Tibial nerve (tissue), 4 donors: Measurements from ENCODE around the gene SMIM10L2A.

ENCODE experiments used
- EP300 ChIP-seq, 2 donors: sonication (generic); formaldehyde crosslinking; IDR thresholded peaks; one replicate each; pipeline ENCODE4 v1.6.1; 2017; ENCODE audit warnings: antibody characterized with exemption in 2 of 2, mild to moderate bottlenecking in 1 of 2
- POLR2A ChIP-seq, 2 donors: fragments of 450-650 bp; IDR thresholded peaks; one replicate each; pipeline ENCODE4 v1.6.1; 2017; ENCODE audit warnings: antibody characterized with exemption in 2 of 2, mild to moderate bottlenecking in 2 of 2, moderate library complexity in 2 of 2
- TF ChIP-seq, protein P1 (sequence below), 5 experiments: fragments of 200-600 bp in 3 of 5; fragments of 450-650 bp in 2 of 5; sonication (generic) in 3 of 5; IDR thresholded peaks; one replicate each; pipeline ENCODE4 v1.5.1; 2016 to 2019; ENCODE audit warnings: antibody characterized with exemption in 5 of 5, mild to moderate bottlenecking in 3 of 5, moderate library complexity in 2 of 5

DNA sequence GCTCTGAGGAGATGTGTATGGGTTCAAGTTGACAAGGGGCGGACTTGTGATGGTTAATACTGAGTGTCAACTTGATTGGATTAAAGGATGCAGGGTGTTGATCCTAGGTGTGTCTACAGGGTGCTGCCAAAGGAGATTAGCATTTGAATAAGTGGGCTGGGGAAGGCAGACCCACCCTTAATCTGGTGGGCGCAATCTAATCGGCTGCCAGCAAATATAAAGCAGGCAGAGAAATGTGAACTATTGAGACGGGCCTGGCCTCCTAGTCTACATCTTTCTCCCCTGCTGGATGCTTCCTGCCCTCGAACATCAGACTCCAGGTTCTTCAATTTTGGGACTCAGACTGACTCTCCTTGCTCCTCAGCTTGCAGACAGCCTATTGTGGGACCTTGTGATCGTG, 26.7 kb upstream of the SMIM10L2A start:
- TF ChIP-seq EP300 (IDR thresholded peaks at IDR 0.05) (no peak), POLR2A (IDR thresholded peaks at IDR 0.05) (no peak)
- TF ChIP-seq, protein P1, sequence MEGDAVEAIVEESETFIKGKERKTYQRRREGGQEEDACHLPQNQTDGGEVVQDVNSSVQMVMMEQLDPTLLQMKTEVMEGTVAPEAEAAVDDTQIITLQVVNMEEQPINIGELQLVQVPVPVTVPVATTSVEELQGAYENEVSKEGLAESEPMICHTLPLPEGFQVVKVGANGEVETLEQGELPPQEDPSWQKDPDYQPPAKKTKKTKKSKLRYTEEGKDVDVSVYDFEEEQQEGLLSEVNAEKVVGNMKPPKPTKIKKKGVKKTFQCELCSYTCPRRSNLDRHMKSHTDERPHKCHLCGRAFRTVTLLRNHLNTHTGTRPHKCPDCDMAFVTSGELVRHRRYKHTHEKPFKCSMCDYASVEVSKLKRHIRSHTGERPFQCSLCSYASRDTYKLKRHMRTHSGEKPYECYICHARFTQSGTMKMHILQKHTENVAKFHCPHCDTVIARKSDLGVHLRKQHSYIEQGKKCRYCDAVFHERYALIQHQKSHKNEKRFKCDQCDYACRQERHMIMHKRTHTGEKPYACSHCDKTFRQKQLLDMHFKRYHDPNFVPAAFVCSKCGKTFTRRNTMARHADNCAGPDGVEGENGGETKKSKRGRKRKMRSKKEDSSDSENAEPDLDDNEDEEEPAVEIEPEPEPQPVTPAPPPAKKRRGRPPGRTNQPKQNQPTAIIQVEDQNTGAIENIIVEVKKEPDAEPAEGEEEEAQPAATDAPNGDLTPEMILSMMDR (IDR thresholded peaks at IDR 0.05): no peak
